Transverse colon (tissue), 3 donors: ENCODE results near the gene ELMO3.

Experiments used
- CTCF ChIP-seq, 5 experiments: fragments of 200-600 bp in 3 of 5; fragments of 450-650 bp in 2 of 5; sonication (generic) in 3 of 5; IDR thresholded peaks; 1 replicate in 2 of 5; 2 replicates in 3 of 5; pipeline ENCODE4 v1.5.1; 2016 to 2017; ENCODE audit warnings: antibody characterized with exemption in 5 of 5, inconsistent platforms in 3 of 5, mild to moderate bottlenecking in 2 of 5, moderate library complexity in 1 of 5
- POLR2A ChIP-seq: fragments of 450-650 bp; IDR thresholded peaks from one replicate; pipeline ENCODE4 v1.6.1; 2016; ENCODE audit warnings: antibody characterized with exemption, mild to moderate bottlenecking, moderate library complexity

GRCh38 chr16:67174706-67175231 is 24.2 kb upstream of the ELMO3 start:
- TF ChIP-seq CTCF (IDR thresholded peaks at IDR 0.05) (no peak), POLR2A (no peak)
